AG04450 (cell line): ENCODE data around the gene PDIA5. TPM values are rescaled to one million over a fixed set of nuclear protein-coding genes. Genes with fewer than 3 reads are reported as not detected.

ENCODE experiments used
- CTCF ChIA-PET: fragments of 300-600, 350-600 bp; formaldehyde crosslinking; extraction: SDS; loops from one replicate; lab custom pipeline; 2022; ENCODE audit warnings: antibody characterized with exemption, inconsistent platforms; lab: Charles Lee
- POLR2A ChIA-PET: fragments of 350-600 bp; formaldehyde crosslinking; extraction: SDS; loops from one replicate; lab custom pipeline; 2021; ENCODE audit warnings: antibody characterized with exemption, inconsistent platforms; lab: Yijun Ruan, JAX
- DNase-seq: peaks from one replicate; pipeline ENCODE4 v3.0.0-alpha.2; 2011; ENCODE audit warnings: low read depth, low spot score
- H3K27ac ChIP-seq: one replicate; pipeline ENCODE4 v1.5.1; 2012; ENCODE audit warnings: low read depth, low read length, control low read depth
- H3K27me3 ChIP-seq: one replicate; pipeline ENCODE4 v1.6.0; 2012; ENCODE audit warnings: low read length; ENCODE audit not compliant: control insufficient read depth, insufficient read depth
- H3K4me3 ChIP-seq: 2 replicates; pipeline ENCODE4 v1.5.1; 2011; ENCODE audit warnings: mild to moderate bottlenecking, low read depth, low read length, control low read depth
- H3K9me3 ChIP-seq: 2 replicates; pipeline ENCODE4 v1.5.1; 2012; ENCODE audit warnings: low read length; ENCODE audit not compliant: control insufficient read depth, insufficient read depth
- polyA plus RNA-seq: library from polyadenylated mRNA; depleted of rRNA; stranded (reverse); fragments of >200 nt; gene quantifications from 2 replicates; pipeline ENCODE4 v1.2.3, GENCODE V29; 2011
- TF ChIP-seq, protein P1 (sequence below): IDR thresholded peaks from 2 replicates; pipeline ENCODE4 v1.5.1; 2011; ENCODE audit warnings: low read depth, low read length, control low read depth, inconsistent platforms

PDIA5 gene
- polyA plus RNA-seq, 1 experiment, result 33.1 TPM

DNA sequence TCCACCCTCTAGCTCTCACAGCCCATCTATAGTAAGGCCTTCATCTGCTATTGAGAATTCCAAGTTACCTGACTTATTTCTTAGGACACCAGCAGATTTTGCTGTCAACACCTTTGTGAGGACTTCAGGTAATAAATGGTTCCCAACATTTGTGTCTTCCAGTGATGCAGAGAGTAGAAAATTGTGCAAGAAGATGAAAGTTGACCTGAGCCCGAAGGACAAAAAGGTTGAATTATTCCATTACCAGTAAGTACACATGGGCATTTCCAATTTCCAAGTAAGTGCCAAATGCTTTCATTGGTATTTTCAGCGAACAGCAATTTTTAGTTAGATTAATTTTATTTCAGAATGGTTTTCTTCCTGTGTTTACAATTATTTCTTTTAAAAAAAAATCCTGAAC is 35.4 kb downstream of the PDIA5 start:
- Histone ChIP-seq H3K27me3 (no peaks in the 10 kb centered on the region), H3K4me3 (no peak overlapping the region), H3K27ac (no peak overlapping the region), H3K9me3 (no peaks in the 10 kb centered on the region)
- no peak for DNase-seq
- ChIA-PET CTCF (interaction anchor here (0.8 kb wide), 1 partner anchor 35 kb away, joined by 4 read pairs; the partner anchor contains the start of gene PDIA5), POLR2A (no interaction called here)
- TF ChIP-seq, protein P1, sequence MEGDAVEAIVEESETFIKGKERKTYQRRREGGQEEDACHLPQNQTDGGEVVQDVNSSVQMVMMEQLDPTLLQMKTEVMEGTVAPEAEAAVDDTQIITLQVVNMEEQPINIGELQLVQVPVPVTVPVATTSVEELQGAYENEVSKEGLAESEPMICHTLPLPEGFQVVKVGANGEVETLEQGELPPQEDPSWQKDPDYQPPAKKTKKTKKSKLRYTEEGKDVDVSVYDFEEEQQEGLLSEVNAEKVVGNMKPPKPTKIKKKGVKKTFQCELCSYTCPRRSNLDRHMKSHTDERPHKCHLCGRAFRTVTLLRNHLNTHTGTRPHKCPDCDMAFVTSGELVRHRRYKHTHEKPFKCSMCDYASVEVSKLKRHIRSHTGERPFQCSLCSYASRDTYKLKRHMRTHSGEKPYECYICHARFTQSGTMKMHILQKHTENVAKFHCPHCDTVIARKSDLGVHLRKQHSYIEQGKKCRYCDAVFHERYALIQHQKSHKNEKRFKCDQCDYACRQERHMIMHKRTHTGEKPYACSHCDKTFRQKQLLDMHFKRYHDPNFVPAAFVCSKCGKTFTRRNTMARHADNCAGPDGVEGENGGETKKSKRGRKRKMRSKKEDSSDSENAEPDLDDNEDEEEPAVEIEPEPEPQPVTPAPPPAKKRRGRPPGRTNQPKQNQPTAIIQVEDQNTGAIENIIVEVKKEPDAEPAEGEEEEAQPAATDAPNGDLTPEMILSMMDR, result no peak

DNA sequence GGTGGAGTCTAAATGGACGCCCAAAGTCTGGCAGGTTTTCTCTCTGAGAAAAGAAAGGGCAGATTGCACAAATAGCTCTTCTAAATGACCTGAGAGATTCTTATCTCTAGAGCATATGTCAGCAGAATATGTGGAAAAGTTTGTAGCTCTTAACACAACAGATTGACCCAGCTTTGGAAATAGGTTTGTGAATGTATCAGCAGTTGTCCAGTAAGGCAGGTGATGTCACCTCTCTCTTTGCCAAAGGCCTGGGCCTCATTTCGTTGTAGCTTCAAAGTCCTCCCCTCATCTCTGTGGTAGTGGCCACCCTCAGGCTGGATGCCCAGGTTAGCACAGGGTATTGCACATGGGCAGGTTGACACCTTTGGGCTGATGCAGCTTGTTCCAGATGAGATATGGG is 36.0 kb downstream of the PDIA5 start:
- H3K9me3 ChIP-seq, result no peaks in the 10 kb centered on the region
- no peak for DNase-seq
- ChIA-PET CTCF (interaction anchor here (0.7 to 0.8 kb wide), 2 partner anchors 36 to 423 kb away, joined by 3 to 4 read pairs; partner anchors contain the start of gene PDIA5), POLR2A (no interaction called here)
- H3K27me3 ChIP-seq, result no peaks in the 10 kb centered on the region
- no peak overlapping the region for H3K27ac ChIP-seq
- H3K4me3 ChIP-seq, result no peak overlapping the region
- TF ChIP-seq, protein P1, result no peak

DNA sequence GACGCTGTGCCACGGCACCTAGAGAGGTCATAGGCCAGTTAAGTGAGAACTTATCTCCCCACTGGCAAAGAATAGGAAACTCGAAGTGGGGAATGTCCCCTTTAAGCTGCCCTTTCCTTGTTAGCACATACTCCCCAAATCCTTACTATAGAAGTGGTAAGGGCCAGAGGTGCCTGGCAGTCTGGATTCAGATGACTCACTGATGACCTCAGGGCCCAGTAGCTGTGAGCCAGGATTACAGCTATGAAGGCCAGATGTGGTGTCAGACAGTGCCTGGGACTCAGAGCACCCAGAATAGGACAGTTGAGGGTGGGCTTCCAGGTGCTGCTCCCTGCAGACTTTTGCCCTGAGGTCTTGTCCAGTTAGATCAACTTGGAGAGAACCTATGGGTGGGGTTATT is 37.7 kb downstream of the PDIA5 start:
- CTCF ChIA-PET, result no interaction called here
- peak; percentile 30 for DNase-seq
- H3K4me3 ChIP-seq, result no peak overlapping the region
- POLR2A ChIA-PET, result no interaction called here
- H3K9me3 ChIP-seq, result no peaks in the 10 kb centered on the region
- TF ChIP-seq, protein P1, result no peak
- no peak overlapping the region for H3K27ac ChIP-seq
- H3K27me3 ChIP-seq, result no peaks in the 10 kb centered on the region

DNA sequence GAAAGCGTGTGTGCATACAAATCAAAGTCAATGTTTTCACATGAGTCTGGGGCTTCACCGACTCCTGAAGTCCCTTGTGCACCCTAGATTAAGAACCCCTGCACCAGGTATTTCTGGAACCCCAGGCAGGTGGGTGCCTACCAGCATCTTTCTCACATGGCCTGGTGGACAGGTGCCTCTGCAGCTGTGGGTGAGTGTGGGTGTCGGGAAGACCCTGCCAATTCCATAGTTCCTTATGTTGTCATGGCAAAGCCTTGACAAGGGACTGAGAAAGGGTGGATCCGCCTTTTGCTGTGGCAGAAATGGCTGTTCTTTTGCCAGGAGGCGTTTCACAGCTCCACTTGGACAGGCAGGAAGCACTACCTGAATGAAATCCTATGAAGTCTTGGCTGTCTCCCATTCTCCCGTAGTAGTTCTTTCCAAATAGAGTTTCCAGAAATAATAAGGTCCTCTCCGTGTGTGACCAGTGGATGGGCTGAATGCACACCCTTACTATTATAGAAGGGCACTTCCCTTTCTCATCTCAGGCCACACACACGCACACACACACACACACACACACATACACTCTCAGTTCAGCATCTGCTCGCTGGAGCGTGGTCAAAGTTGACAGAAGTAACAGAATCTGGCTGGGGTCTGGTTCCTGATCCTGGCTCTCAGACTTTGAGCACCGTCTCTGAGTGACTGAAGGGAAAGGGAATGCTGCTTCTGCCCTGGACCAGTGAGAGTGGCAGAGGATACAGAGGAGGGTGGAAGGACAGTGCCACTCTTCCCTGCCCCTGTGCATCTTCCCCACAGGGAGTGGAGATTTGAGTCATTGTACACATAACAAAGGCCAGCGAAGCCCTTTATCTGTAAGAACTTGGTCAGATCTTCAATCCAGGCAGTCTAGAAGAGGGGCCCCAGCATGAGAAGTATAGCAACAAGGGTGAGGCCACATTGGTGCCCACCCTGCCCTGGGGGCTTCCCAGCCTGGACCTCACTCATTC is 38.7 kb downstream of the PDIA5 start:
- TF ChIP-seq, protein P1, result no peak
- no peak for DNase-seq
- H3K27ac ChIP-seq, result no peak overlapping the region
- ChIA-PET POLR2A (no interaction called here), CTCF (no interaction called here)
- no peak overlapping the region for H3K4me3 ChIP-seq
- H3K27me3 ChIP-seq, result no peaks in the 10 kb centered on the region
- no peaks in the 10 kb centered on the region for H3K9me3 ChIP-seq

DNA sequence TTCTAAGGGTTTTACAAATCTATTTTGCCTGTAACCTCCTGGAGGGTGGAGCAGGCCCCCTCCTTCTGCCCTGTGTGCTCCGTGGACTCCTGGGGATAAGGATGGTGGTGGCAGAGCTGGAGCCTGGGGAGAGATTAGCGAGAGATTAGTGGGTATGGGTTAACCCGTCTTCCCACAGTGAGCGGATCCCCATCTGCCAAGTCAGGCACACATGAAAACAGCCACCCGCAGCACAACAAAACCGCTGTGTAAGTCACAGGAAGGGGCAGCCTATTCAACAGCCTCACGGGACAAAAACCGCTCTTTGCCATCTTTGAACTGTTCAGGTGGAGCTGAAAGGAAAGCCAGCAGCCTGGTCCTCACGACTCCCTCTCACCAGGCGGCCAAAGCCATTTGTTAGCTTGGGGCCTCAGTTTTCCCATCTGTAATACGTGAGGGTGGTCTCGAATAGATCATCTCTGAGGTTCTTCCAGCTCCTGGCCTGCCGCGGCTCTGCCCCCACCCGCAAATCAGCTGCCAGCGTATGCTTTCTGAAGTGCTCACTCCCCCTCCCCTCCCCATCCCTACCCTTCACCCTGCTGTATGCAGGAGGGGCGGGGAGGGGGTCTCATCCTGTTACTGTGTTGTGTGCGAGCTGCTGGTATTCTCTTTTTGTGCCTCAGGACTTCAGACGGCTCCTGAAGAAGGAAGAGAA is 43.6 kb downstream of the PDIA5 start:
- no peaks in the 10 kb centered on the region for H3K27me3 ChIP-seq
- CTCF ChIA-PET, result interaction anchor here (0.7 kb wide), 1 partner anchor 18 kb away, joined by 4 read pairs; no protein-coding TSS in a partner anchor
- POLR2A ChIA-PET, result no interaction called here
- H3K9me3 ChIP-seq, result no peaks in the 10 kb centered on the region
- no peak for DNase-seq
- TF ChIP-seq, protein P1, result no peak
- no peak overlapping the region for H3K27ac ChIP-seq
- H3K4me3 ChIP-seq, result no peak overlapping the region
